Pancreas (tissue), 10 donors: Measurements from ENCODE around the gene CLDN16. TPM values are rescaled to one million over a fixed set of nuclear protein-coding genes. Genes with fewer than 3 reads are reported as not detected.

Experiments used
- ATAC-seq, 4 donors: fragments of 200-7000 bp; cut with Tn5 transposase; one replicate each; pipeline versions ENCODE4 v1.8.0 to v1.9.1; 2020; ENCODE audit warnings: mild to moderate bottlenecking in 4 of 4, moderate library complexity in 4 of 4
- DNase-seq, 6 donors: peaks; one replicate each; pipeline ENCODE4 v3.0.0-alpha.2; 2020
- FAIRE-seq: peaks from 2 replicates; lab custom pipeline; 2012; peaks lifted over from hg19 to GRCh38; lab: Jason Lieb, UNC
- H3K27ac ChIP-seq, 4 donors: fragments of 200-600 bp; sonication (generic); 1 replicate in 3 of 4; 2 replicates in 1 of 4; pipeline versions ENCODE4 v1.5.0 to v1.8.0; 2020
- H3K27me3 ChIP-seq, 4 donors: fragments of 200-600 bp; one replicate each; pipeline ENCODE4 v1.8.0; 2021
- H3K36me3 ChIP-seq, 3 donors: fragments of 200-600 bp; sonication (generic) in 1 of 3; one replicate each; pipeline versions ENCODE4 v1.5.0 to v1.8.0; 2020 to 2021
- H3K4me1 ChIP-seq, 3 donors: fragments of 200-600 bp; one replicate each; pipeline ENCODE4 v1.8.0; 2021
- H3K4me3 ChIP-seq, 4 donors: fragments of 200-600 bp; sonication (generic) in 2 of 4; one replicate each; pipeline versions ENCODE4 v1.5.0 to v1.8.0; 2020 to 2021
- H3K9me3 ChIP-seq, 4 donors: fragments of 200-600 bp; one replicate each; pipeline ENCODE4 v1.8.0; 2021
- WGBS, 2 donors: extraction: QIAGEN DNeasy Blood & Tissue Kit; methylation state at CpG; one replicate each; pipeline ENCODE4 v1.1.7; 2013; 5-methylcytosine and 5-hydroxymethylcytosine counted together
- intact Hi-C, 3 donors: fragments of 100-400 bp; cut with DNase I; formaldehyde crosslinking; loops; one replicate each; pipeline versions ENCODE4 v1.11.1 to v1.14.2; 2022
- polyA plus RNA-seq, 2 donors: library from polyadenylated mRNA; stranded (reverse); fragments of 200-250 nt; gene quantifications; one replicate each; pipeline ENCODE4 v1.2.3, GENCODE V29; 2013
- total RNA-seq, 6 donors: library from RNA; stranded (reverse); fragmentation: NEBNext Ultra II Directional in 4 of 6; extraction: Animal tissue kit (Norgen Biotek cat#: 25700) in 4 of 6; gene quantifications; one replicate each; pipeline versions ENCODE4 v1.2.1 to v1.2.4, GENCODE V29; 2021 to 2023
- TF ChIP-seq, protein P1 (sequence below), 4 donors: fragments of 200-600 bp; sonication (generic) in 3 of 4; IDR thresholded peaks; one replicate each; pipeline versions ENCODE4 v1.5.0 to v1.8.0; 2021; ENCODE audit warnings: antibody characterized with exemption in 4 of 4
- donor health status: healthy with polysubstance abuse.
- donor health status: DM: no; HTN: no; CAD: no; lungs with moderate emphysema.
- donor health status: DM: no; HTN: no; CAD: no.
- donor health status: control.
- donor health status: control.
- donor health status: Bipolar disorder and iron deficiency.
- donor health status: DM: yes; HTN: yes; CAD: no.
- donor health status: DM: no; HTN: no; CAD: no.
- donor health status: DM: no; HTN: no; CAD: no.
- donor health status: DM: yes; HTN: yes; CAD: no.

The CLDN16 gene
- total and polyA plus RNA-seq, 8 donors: 0.09 to 1.8 (median 0.36) TPM

GRCh38 chr3:190435618-190436017, 47.7 kb downstream of the CLDN16 start:
- TF ChIP-seq, protein P1, sequence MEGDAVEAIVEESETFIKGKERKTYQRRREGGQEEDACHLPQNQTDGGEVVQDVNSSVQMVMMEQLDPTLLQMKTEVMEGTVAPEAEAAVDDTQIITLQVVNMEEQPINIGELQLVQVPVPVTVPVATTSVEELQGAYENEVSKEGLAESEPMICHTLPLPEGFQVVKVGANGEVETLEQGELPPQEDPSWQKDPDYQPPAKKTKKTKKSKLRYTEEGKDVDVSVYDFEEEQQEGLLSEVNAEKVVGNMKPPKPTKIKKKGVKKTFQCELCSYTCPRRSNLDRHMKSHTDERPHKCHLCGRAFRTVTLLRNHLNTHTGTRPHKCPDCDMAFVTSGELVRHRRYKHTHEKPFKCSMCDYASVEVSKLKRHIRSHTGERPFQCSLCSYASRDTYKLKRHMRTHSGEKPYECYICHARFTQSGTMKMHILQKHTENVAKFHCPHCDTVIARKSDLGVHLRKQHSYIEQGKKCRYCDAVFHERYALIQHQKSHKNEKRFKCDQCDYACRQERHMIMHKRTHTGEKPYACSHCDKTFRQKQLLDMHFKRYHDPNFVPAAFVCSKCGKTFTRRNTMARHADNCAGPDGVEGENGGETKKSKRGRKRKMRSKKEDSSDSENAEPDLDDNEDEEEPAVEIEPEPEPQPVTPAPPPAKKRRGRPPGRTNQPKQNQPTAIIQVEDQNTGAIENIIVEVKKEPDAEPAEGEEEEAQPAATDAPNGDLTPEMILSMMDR (IDR thresholded peaks at IDR 0.05): no peak
- DNase-seq (no peak), ATAC-seq (no peak), FAIRE-seq (no peak)
- no peaks in the 10 kb centered on the region for H3K36me3 ChIP-seq
- no peaks in the 10 kb centered on the region for H3K4me1 ChIP-seq
- intact Hi-C loops: no loop called here
- WGBS, 2 donors: 73 to 86% methylated on average over 3 of the region's 3 CpGs
- no peaks in the 10 kb centered on the region for H3K27me3 ChIP-seq
- no peaks in the 10 kb centered on the region for H3K9me3 ChIP-seq
- no peak overlapping the region for H3K27ac ChIP-seq
- H3K4me3 ChIP-seq: no peak overlapping the region

GRCh38 chr3:190436331-190436730, 48.4 kb downstream of the CLDN16 start:
- Histone ChIP-seq H3K4me3 (no peak overlapping the region), H3K27me3 (no peaks in the 10 kb centered on the region), H3K27ac (no peak overlapping the region), H3K4me1 (no peaks in the 10 kb centered on the region), H3K36me3 (no peaks in the 10 kb centered on the region), H3K9me3 (no peaks in the 10 kb centered on the region)
- WGBS, 2 donors: 86 to 89% methylated on average over 2 of the region's 2 CpGs
- DNase-seq (no peak), FAIRE-seq (no peak), ATAC-seq (no peak)
- intact Hi-C loops: no loop called here
- TF ChIP-seq, protein P1 (IDR thresholded peaks at IDR 0.05): no peak

DNA sequence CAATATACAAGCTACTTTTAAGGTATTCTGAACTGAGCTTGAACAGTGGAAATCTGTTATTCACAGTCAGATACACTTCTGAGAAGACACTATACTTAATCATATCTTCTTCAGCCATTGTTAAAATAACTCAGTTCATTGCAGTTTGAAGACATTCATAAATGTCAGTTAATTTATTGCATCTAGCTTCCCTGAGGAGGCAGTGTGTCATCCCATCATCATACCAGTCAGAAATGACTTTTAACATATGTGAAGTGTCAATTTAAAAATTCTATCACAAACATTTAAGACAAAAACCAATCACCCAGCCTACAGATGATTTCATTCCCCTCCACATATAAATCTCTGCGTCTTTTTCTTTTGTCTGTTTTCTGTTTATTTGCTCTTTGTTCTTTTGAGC, 54.3 kb downstream of the CLDN16 start:
- Histone ChIP-seq H3K36me3 (no peaks in the 10 kb centered on the region), H3K27ac (no peak overlapping the region), H3K4me3 (no peak overlapping the region), H3K9me3 (no peaks in the 10 kb centered on the region), H3K27me3 (no peaks in the 10 kb centered on the region), H3K4me1 (no peaks in the 10 kb centered on the region)
- no peak for ATAC-seq
- DNase-seq: no peak
- intact Hi-C loops: no loop called here
- TF ChIP-seq, protein P1 (IDR thresholded peaks at IDR 0.05): no peak
- WGBS, 2 donors: 85 to 97% methylated on average over 1 of the region's 1 CpG
- no peak for FAIRE-seq

DNA sequence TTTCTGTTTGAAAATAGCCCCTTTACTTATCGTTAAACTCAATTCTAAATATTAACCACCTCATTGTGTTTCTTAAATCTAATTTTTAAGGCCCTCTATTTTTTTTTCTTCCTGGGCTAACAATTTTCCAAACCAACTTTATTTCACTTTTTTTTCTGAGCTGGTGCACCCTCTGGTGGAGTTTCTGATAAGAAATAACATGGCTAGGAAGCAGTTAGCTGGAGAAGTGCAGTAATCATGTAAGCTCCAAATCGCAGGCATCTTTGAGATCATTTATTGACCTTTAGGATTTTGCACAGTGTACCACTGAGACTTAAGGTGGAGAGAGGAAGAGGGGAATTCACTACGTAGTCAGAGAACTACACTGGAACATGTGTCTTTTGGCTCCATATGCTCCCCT, 55.3 kb downstream of the CLDN16 start:
- H3K4me3 ChIP-seq: no peak overlapping the region
- no peaks in the 10 kb centered on the region for H3K36me3 ChIP-seq
- FAIRE-seq (no peak), DNase-seq (no peak), ATAC-seq (no peak)
- WGBS, 2 donors: 58 to 77% methylated on average over 3 of the region's 3 CpGs
- intact Hi-C loops: no loop called here
- TF ChIP-seq, protein P1 (IDR thresholded peaks at IDR 0.05): no peak
- H3K27me3 ChIP-seq: no peaks in the 10 kb centered on the region
- H3K4me1 ChIP-seq: no peaks in the 10 kb centered on the region
- no peaks in the 10 kb centered on the region for H3K9me3 ChIP-seq
- no peak overlapping the region for H3K27ac ChIP-seq

- no peak for FAIRE-seq
Observed at GRCh38 chr3:190444006-190444405, 56.0 kb downstream of the CLDN16 start.

More at GRCh38 chr3:190444006-190444405, 56.0 kb downstream of the CLDN16 start:
- TF ChIP-seq, protein P1 (IDR thresholded peaks at IDR 0.05): no peak
- intact Hi-C loops: no loop called here
- DNase-seq (no peak), ATAC-seq (no peak)
- Histone ChIP-seq H3K4me3 (no peak overlapping the region), H3K27me3 (no peaks in the 10 kb centered on the region), H3K4me1 (no peaks in the 10 kb centered on the region), H3K9me3 (no peaks in the 10 kb centered on the region), H3K36me3 (no peaks in the 10 kb centered on the region), H3K27ac (no peak overlapping the region)
- WGBS, 2 donors: 94% methylated on average over 6 of the region's 6 CpGs
